GM04503 (cell line): Measurements from ENCODE around the gene GJC3.
"Not testable (repeated sequence)": the region's sequence is repeated elsewhere in the genome, so short reads cannot be mapped to it uniquely, and the experiment has no call there.

ENCODE experiments used
- DNase-seq: peaks from one replicate; pipeline ENCODE4 v3.0.0-alpha.2; 2012; ENCODE audit warnings: low read depth

GJC3 gene

GRCh38 chr7:99928994-99929729, at the start of gene GJC3:
GJC3 (minus strand) TSS chr7:99929620; CDS start chr7:99929620, 0 bp downstream.
- peak; percentile 14 for DNase-seq

- DNase-seq = no peak
These were observed 47.2 kb upstream of the GJC3 start for GRCh38 chr7:99976626-99977025.

- DNase-seq = no peak
These were observed 46.5 kb upstream of the GJC3 start, which contains the start of gene AZGP1 for GRCh38 chr7:99975782-99976521. AZGP1 (minus strand) TSS chr7:99976031; CDS start chr7:99976020, 11 bp downstream.

GRCh38 chr7:99974681-99975080, 45.3 kb upstream of the GJC3 start:
- DNase-seq = no peak

- not testable (repeated sequence) for DNase-seq
These were observed 44.4 kb upstream of the GJC3 start for GRCh38 chr7:99973817-99974216.

- DNase-seq = no peak
These were observed 41.8 kb upstream of the GJC3 start for GRCh38 chr7:99971242-99971641.

GRCh38 chr7:99969813-99970212, 40.4 kb upstream of the GJC3 start:
- DNase-seq = not testable (repeated sequence)

GRCh38 chr7:99969298-99969697, 39.9 kb upstream of the GJC3 start:
- no peak for DNase-seq

GRCh38 chr7:99958564-99959227, 29.3 kb upstream of the GJC3 start:
- DNase-seq = no peak

GRCh38 chr7:99955247-99955646, 25.8 kb upstream of the GJC3 start:
- no peak for DNase-seq

- not testable (repeated sequence) for DNase-seq
These were observed 25.2 kb upstream of the GJC3 start for GRCh38 chr7:99954643-99955042.

- peak; percentile 68 for DNase-seq
These were observed 24.2 kb upstream of the GJC3 start for GRCh38 chr7:99953649-99954048.

- DNase-seq = not testable (repeated sequence)
These were observed 23.2 kb upstream of the GJC3 start for GRCh38 chr7:99952649-99953048.

GRCh38 chr7:99950819-99951218, 21.4 kb upstream of the GJC3 start:
- DNase-seq = not testable (repeated sequence)

GRCh38 chr7:99949645-99950228, 20.3 kb upstream of the GJC3 start:
- DNase-seq = no peak

- no peak for DNase-seq
These were observed 18.2 kb upstream of the GJC3 start for GRCh38 chr7:99947608-99948007.

GRCh38 chr7:99944497-99945070, 15.2 kb upstream of the GJC3 start:
- no peak for DNase-seq

GRCh38 chr7:99943641-99944496, 14.4 kb upstream of the GJC3 start:
- no peak for DNase-seq

- no peak for DNase-seq
These were observed 8.9 kb upstream of the GJC3 start for GRCh38 chr7:99938296-99938695.

- not testable (repeated sequence) for DNase-seq
These were observed 5.6 kb upstream of the GJC3 start for GRCh38 chr7:99935009-99935408.

- DNase-seq = no peak
These were observed 956 bp upstream of the GJC3 start for GRCh38 chr7:99930376-99930775.
